B cell (primary cell): Measurements from ENCODE around the gene CECR2. TPM values are rescaled to one million over a fixed set of nuclear protein-coding genes. Genes with fewer than 3 reads are reported as not detected.

Experiments used
- ATAC-seq: fragments of 200-7000 bp; cut with Tn5 transposase; one replicate; pipeline ENCODE4 v1.10.0; 2021; ENCODE audit warnings: low read depth, mild to moderate bottlenecking, moderate number of reproducible peaks, moderate library complexity
- CTCF ChIA-PET: fragments of 350-600 bp; sonication (Branson Sonifier 250); formaldehyde crosslinking; loops from one replicate; lab custom pipeline; 2021; ENCODE audit warnings: antibody characterized with exemption, inconsistent platforms; lab: Charles Lee
- POLR2A ChIA-PET: fragments of 350-600 bp; sonication (Branson Sonifier 250); formaldehyde crosslinking; loops from one replicate; lab custom pipeline; 2021; ENCODE audit warnings: antibody characterized with exemption; lab: Charles Lee
- DNase-seq: peaks from one replicate; pipeline ENCODE4 v3.0.0; 2013
- H2AFZ ChIP-seq: 2 replicates; pipeline ENCODE4 v1.6.1; 2012; ENCODE audit warnings: mild to moderate bottlenecking, low read depth, low read length; ENCODE audit not compliant: insufficient read depth, poor library complexity, severe bottlenecking
- H3K27ac ChIP-seq, 2 donors: 1 replicate in 1 of 2; 2 replicates in 1 of 2; pipeline ENCODE4 v1.5.1; 2012 to 2013; ENCODE audit warnings: low read length in 2 of 2, mild to moderate bottlenecking in 2 of 2, moderate library complexity in 1 of 2
- H3K27me3 ChIP-seq, 4 experiments: fragments of 200-600 bp in 1 of 4; sonication (generic) in 1 of 4; replicated peaks in 1 of 4; 1 replicate in 2 of 4; 2 replicates in 2 of 4; pipeline versions ENCODE4 v1.6.1 to v1.7.0; 2013 to 2016; ENCODE audit warnings: low read length in 3 of 4, mild to moderate bottlenecking in 2 of 4, mixed read lengths in 1 of 4, moderate library complexity in 1 of 4; ENCODE audit not compliant: insufficient read depth in 4 of 4, control insufficient read depth in 3 of 4; ENCODE audit errors: control extremely low read depth in 1 of 4
- H3K36me3 ChIP-seq, 2 experiments: replicated peaks in 1 of 2; 1 replicate in 1 of 2; 2 replicates in 1 of 2; pipeline versions ENCODE4 v1.6.1 to v1.7.1; 2013; ENCODE audit warnings: low read length in 1 of 2; ENCODE audit not compliant: insufficient read depth in 2 of 2, control insufficient read depth in 1 of 2; ENCODE audit errors: control extremely low read depth in 1 of 2, extremely low read depth in 1 of 2
- H3K4me1 ChIP-seq, 2 donors: fragments of 200-600 bp in 1 of 2; sonication (generic) in 1 of 2; 1 replicate in 1 of 2; 2 replicates in 1 of 2; pipeline versions ENCODE4 v1.5.1 to v1.6.1; 2013 to 2017; ENCODE audit warnings: low read length in 2 of 2; ENCODE audit not compliant: control insufficient read depth in 2 of 2, insufficient read depth in 2 of 2
- H3K4me2 ChIP-seq: replicated peaks from 2 replicates; pipeline ENCODE3; 2012; ENCODE audit warnings: mild to moderate bottlenecking, low read depth, low read length; ENCODE audit not compliant: poor library complexity, severe bottlenecking
- H3K4me3 ChIP-seq, 5 experiments: fragments of 200-600 bp in 1 of 5; sonication (generic) in 1 of 5; 1 replicate in 3 of 5; 2 replicates in 2 of 5; pipeline versions ENCODE4 v1.5.1 to v1.7.0; 2011 to 2016; ENCODE audit warnings: low read length in 4 of 5, mild to moderate bottlenecking in 4 of 5, low read depth in 2 of 5, control low read depth in 1 of 5, moderate library complexity in 1 of 5; ENCODE audit not compliant: insufficient read depth in 1 of 5; ENCODE audit errors: control extremely low read depth in 1 of 5, extremely low read depth in 1 of 5
- H3K79me2 ChIP-seq: fragments of 200-600 bp; sonication (generic); one replicate; pipeline ENCODE4 v1.6.0; 2016; ENCODE audit warnings: low read length; ENCODE audit not compliant: control insufficient read depth, insufficient read depth
- H3K9ac ChIP-seq: fragments of 200-600 bp; sonication (generic); 2 replicates; pipeline ENCODE4 v1.6.1; 2017; ENCODE audit warnings: mild to moderate bottlenecking, low read length, moderate library complexity
- H3K9me3 ChIP-seq, 3 donors: one replicate each; pipeline versions ENCODE4 v1.6.1 to v1.7.1; 2013; ENCODE audit warnings: low read length in 2 of 3; ENCODE audit not compliant: control insufficient read depth in 2 of 3, insufficient read depth in 1 of 3; ENCODE audit errors: control extremely low read depth in 1 of 3
- H4K20me1 ChIP-seq: 2 replicates; pipeline ENCODE4 v1.6.0; 2012; ENCODE audit warnings: mild to moderate bottlenecking, low read length; ENCODE audit not compliant: insufficient read depth, control insufficient read depth, poor library complexity, severe bottlenecking
- H3K27ac Mint-ChIP-seq: one replicate; pipeline ENCODE4 v1.8.0; 2021; ENCODE audit warnings: mixed read lengths
- H3K27me3 Mint-ChIP-seq: one replicate; pipeline ENCODE4 v1.8.0; 2021; ENCODE audit warnings: mixed read lengths
- H3K4me1 Mint-ChIP-seq: one replicate; pipeline ENCODE4 v1.8.0; 2021; ENCODE audit warnings: mixed read lengths
- H3K4me3 Mint-ChIP-seq: one replicate; pipeline ENCODE4 v1.8.0; 2021; ENCODE audit warnings: mixed read lengths
- H3K9me3 Mint-ChIP-seq: one replicate; pipeline ENCODE4 v1.8.0; 2022; ENCODE audit warnings: mixed read lengths; ENCODE audit not compliant: insufficient read depth
- CTCF ChIP-seq: fragments of 200-600 bp; IDR thresholded peaks from one replicate; pipeline ENCODE4 v1.8.0; 2022; ENCODE audit warnings: antibody characterized with exemption, mild to moderate bottlenecking
- EZH2 ChIP-seq: IDR thresholded peaks from 2 replicates; pipeline ENCODE4 v1.6.1; 2012; ENCODE audit warnings: borderline replicate concordance, low read depth, mild to moderate bottlenecking, moderate library complexity, low read length; ENCODE audit not compliant: insufficient read depth, poor library complexity, severe bottlenecking
- whole genome bisulfite sequencing: methylation state at CpG from one replicate; pipeline ENCODE4 v1.1.5; 2013; ENCODE audit warnings: missing lambda C conversion rate; ENCODE audit not compliant: insufficient coverage; 5-methylcytosine and 5-hydroxymethylcytosine counted together
- intact Hi-C: fragments of 100-400 bp; cut with micrococcal nuclease; formaldehyde crosslinking; loops from one replicate; pipeline ENCODE4 v1.10.0; 2022
- polyA plus RNA-seq: library from polyadenylated mRNA; depleted of rRNA; stranded (reverse); fragments of >200 nt; gene quantifications from 2 replicates; pipeline ENCODE4 v1.2.3, GENCODE V29; 2012
- total RNA-seq, 2 donors: library from RNA; stranded (reverse); fragments of 120-200 nt in 1 of 2; gene quantifications; 1 replicate in 1 of 2; 2 replicates in 1 of 2; pipeline versions ENCODE4 v1.2.3 to v1.2.4, GENCODE V29; 2013 to 2022

Gene CECR2
- total and polyA plus RNA-seq, 2 donors (not counting 1 experiment from before 2014, with no cell fraction given), result 0.13 to 6.6 TPM

- Histone ChIP-seq H3K27ac (no peak overlapping the region), H2AFZ (no peak overlapping the region), H3K36me3 (no peaks in the 10 kb centered on the region), H3K9ac (no peak overlapping the region), H3K4me2 (no peak overlapping the region), H3K9me3 (no peaks in the 10 kb centered on the region), H4K20me1 (no peaks in the 10 kb centered on the region), H3K79me2 (no peaks in the 10 kb centered on the region), H3K27me3 (no peaks in the 10 kb centered on the region), H3K4me1 (peaks cover 0 to 3% of the 10 kb centered on the region in 2 donors), H3K4me3 (no peak overlapping the region)
- TF ChIP-seq EZH2 (no peak), CTCF (no peak)
- H3K27me3 Mint-ChIP-seq, result no peaks in the 10 kb centered on the region
- no peak overlapping the region for H3K27ac Mint-ChIP-seq
- ATAC-seq, result no peak
- ChIA-PET POLR2A (no interaction called here), CTCF (no interaction called here)
- intact Hi-C loops, result no loop called here
- H3K9me3 Mint-ChIP-seq, result no peaks in the 10 kb centered on the region
- no peak overlapping the region for H3K4me3 Mint-ChIP-seq
- WGBS, result 89% methylated on average over 15 of the region's 16 CpGs
- H3K4me1 Mint-ChIP-seq, result peaks cover 5% of the 10 kb centered on the region
- DNase-seq, result no peak
These were observed 37.0 kb upstream of the CECR2 start for GRCh38 chr22:17332109-17332800.

- POLR2A ChIA-PET, result no interaction called here
- Histone ChIP-seq H3K79me2 (no peaks in the 10 kb centered on the region), H4K20me1 (no peaks in the 10 kb centered on the region), H3K9ac (no peak overlapping the region), H3K4me2 (no peak overlapping the region), H3K4me1 (peaks cover 0 to 3% of the 10 kb centered on the region in 2 donors), H2AFZ (no peak overlapping the region), H3K9me3 (no peaks in the 10 kb centered on the region), H3K4me3 (no peak overlapping the region), H3K27ac (no peak overlapping the region), H3K27me3 (no peaks in the 10 kb centered on the region), H3K36me3 (no peaks in the 10 kb centered on the region)
- no peak overlapping the region for H3K27ac Mint-ChIP-seq
- H3K9me3 Mint-ChIP-seq, result no peaks in the 10 kb centered on the region
- peaks cover 5% of the 10 kb centered on the region for H3K4me1 Mint-ChIP-seq
- ATAC-seq, result no peak
- DNase-seq, result no peak
- intact Hi-C loops, result no loop called here
- no peak overlapping the region for H3K4me3 Mint-ChIP-seq
- CTCF ChIA-PET, result interaction anchor here (1.3 kb wide), 1 partner anchor 10 kb away, joined by 3 read pairs; no protein-coding TSS in a partner anchor
- WGBS, result 77% methylated on average over 5 of the region's 6 CpGs
- no peaks in the 10 kb centered on the region for H3K27me3 Mint-ChIP-seq
- no peak for TF ChIP-seq EZH2
- TF ChIP-seq CTCF, result no peak
These were observed 35.2 kb upstream of the CECR2 start for GRCh38 chr22:17334059-17334458.
